ENCODE data around the gene KIF26B.

DNA sequence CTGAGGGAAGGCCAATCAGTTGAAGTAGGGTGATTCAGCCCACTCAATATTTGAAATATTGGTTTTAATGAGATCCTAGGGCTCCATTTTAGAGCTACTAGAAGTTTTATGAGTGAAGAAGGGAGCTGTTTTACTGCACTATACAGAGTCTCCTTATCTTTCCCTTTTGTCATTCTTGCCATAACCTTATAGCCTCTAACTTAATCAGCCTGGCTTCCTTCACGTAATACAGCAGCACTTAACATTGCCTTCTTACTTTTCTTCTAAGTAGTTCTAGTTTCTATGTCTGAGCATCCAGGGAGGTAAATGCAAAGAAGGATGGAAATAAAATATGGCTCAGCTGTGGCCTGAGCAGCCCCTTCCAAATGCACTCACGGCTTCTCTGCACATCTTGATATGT lies 299.3 kb downstream of the KIF26B start:
- TF ChIP-seq POLR2A (IDR thresholded peaks at IDR 0.05) = no peak
- TF ChIP-seq, protein P1, sequence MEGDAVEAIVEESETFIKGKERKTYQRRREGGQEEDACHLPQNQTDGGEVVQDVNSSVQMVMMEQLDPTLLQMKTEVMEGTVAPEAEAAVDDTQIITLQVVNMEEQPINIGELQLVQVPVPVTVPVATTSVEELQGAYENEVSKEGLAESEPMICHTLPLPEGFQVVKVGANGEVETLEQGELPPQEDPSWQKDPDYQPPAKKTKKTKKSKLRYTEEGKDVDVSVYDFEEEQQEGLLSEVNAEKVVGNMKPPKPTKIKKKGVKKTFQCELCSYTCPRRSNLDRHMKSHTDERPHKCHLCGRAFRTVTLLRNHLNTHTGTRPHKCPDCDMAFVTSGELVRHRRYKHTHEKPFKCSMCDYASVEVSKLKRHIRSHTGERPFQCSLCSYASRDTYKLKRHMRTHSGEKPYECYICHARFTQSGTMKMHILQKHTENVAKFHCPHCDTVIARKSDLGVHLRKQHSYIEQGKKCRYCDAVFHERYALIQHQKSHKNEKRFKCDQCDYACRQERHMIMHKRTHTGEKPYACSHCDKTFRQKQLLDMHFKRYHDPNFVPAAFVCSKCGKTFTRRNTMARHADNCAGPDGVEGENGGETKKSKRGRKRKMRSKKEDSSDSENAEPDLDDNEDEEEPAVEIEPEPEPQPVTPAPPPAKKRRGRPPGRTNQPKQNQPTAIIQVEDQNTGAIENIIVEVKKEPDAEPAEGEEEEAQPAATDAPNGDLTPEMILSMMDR (IDR thresholded peaks at IDR 0.05) = no peak
